HK-2 (cell line): ENCODE measurements around the gene PRKRIP1.
"Not testable (repeated sequence)": the region's sequence is repeated elsewhere in the genome, so short reads cannot be mapped to it uniquely, and the experiment has no call there.

Experiments used
- DNase-seq: peaks from one replicate; pipeline ENCODE4 v3.0.0-alpha.2; 2018; ENCODE audit not compliant: unreplicated experiment

PRKRIP1 gene

GRCh38 chr7:102431617-102432298, 35.6 kb downstream of the PRKRIP1 start:
- DNase-seq = peak; percentile 61

DNA sequence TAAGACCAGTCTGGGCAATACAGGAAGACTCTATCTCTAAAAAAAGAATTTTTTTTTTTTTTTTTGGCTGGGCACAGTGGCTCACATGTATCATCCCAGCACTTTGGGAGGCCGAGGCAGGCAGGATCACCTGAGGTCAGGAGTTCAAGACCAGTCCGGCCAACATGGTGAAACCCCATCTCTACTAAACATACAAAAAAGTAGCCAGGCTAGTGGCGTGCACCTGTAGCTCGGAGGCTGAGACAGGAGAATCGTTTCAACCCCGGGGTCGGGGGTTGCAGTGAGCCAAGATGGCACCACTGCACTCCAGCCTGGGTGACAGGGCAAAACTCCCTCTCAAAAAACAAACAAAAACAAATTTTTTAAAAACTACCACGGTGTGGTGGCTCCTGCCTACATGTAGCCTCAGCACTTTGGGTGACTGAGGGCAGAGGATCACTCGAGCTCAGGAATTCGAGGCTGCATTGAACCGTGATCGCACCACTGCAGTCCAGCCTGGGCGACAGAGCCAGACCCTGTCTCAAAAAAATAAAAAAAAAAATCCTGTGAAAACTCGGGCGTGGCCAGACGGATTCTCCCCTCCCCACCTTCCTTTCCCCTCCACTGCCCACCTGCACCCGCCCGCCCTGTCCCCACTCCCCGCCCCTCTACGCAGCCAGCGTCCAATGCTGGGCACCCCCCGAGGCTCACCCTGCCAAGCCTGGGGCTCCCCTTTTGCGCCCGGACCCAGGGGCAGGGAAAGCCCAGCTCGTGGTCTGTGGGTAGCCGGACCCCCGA, 36.5 kb downstream of the PRKRIP1 start:
- DNase-seq = no peak

- DNase-seq = peak; percentile 79
These were observed 37.3 kb downstream of the PRKRIP1 start, which contains the start of gene ORAI2 for GRCh38 chr7:102433219-102434038. Gene ORAI2 (plus strand): TSS chr7:102433575. CDS start chr7:102438957, 5,382 bp downstream.

GRCh38 chr7:102434039-102434486, 37.9 kb downstream of the PRKRIP1 start:
- DNase-seq = no peak

DNA sequence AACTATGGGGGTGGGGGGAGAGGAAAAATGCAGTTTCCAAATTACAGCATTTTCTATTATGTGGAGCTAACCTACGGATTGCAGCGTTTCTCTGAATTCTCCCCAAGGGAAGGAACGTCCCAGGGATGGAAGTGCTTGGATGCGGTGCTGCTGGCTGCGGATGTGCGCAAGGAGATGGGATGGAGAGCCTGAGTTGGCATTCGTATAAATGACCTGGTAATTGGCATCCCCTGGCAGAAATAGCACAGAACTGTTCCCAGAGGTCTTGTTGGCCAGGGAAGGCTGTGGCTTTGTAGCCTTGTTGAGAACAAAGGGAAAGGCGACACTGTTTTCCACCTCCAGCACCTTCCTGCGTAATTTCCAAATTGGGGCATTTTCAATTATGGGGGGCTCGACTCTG, 40.0 kb downstream of the PRKRIP1 start:
- no peak for DNase-seq

- DNase-seq = peak; percentile 87
These were observed 44.0 kb downstream of the PRKRIP1 start for GRCh38 chr7:102439963-102440795.

- DNase-seq = no peak
These were observed 49.0 kb downstream of the PRKRIP1 start for GRCh38 chr7:102444961-102445673.

DNA sequence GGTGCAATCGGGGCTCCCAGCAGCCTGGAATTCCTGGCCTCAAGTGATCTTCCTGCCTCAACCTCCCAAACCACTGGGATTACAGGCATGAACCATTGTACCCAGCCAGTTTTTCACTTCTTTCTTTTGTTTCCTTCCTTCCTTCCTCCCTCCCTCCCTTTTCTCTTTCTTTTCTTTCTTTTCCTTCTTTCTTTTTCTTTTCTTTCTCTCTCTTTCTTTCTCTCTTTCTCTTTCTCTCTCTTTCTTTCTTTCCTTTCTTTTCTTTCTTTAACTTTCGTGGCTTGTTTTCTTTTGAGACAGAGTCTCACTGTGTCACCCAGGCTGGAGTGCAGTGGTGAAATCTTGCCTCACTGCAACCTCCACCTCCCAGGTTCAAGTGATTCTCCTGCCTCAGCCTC, 49.5 kb downstream of the PRKRIP1 start:
- no peak for DNase-seq

GRCh38 chr7:102446387-102447156, 50.4 kb downstream of the PRKRIP1 start:
- DNase-seq = no peak

DNA sequence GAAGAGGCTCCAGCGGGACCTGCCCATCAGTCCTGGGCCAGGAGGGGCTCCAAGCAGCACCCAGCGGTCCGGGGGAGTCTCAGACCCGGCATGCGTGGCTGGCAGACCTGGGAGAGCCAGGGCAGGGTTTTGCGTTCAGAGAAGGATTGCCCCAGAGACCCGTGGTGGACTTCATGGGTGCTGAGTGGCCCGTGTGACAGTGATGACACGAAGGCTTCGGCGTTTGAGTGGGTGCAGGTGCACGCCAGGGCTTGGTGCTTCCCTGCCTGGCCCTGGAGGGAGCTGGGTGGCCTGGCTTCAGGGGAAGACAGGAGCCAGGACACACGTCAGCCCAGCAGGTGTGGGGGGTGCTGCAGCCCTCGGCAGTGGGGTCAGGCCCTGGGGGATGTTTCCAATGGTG, 51.1 kb downstream of the PRKRIP1 start:
- DNase-seq = no peak

DNA sequence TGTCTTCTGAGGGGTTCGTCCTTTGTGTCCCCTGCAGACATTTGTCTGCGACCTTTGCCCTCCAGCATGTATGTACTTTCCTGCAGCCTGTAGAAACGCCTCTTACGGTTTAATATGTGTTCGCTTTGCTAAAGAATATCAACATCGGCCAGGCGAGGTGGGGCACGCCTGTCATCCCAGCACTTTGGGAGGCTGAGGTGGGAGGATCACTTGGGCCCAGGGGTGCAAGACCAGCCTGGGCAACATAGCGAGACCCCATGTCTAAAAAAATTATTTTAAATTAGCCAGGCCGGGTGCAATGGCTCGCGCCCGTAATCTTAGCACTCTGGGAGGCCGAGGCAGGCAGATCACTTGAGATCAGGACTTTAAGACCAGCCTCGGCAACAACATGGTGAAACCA, 53.0 kb downstream of the PRKRIP1 start:
- DNase-seq = no peak

DNA sequence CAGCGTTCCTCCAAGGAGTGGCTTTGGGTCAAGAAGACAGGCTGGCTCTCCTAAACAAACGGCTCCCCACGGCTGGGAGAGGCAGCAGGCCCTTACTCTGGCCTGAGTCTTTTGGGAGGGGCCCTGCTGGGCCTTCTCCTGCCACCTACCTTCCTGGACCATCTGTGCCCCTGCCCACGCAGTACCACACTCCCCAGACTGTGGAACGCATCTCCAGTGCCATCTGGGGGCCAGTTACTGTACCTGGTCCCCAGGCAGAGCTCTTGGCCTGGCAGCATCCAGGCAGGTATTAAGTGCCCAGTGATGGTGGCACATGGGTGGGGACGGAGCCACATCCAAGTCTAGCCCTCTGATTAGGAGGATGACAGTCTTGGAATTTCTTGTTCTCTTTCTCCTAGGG, 54.1 kb downstream of the PRKRIP1 start:
- DNase-seq = no peak

- DNase-seq = no peak
These were observed 55.4 kb downstream of the PRKRIP1 start for GRCh38 chr7:102451371-102452054.

DNA sequence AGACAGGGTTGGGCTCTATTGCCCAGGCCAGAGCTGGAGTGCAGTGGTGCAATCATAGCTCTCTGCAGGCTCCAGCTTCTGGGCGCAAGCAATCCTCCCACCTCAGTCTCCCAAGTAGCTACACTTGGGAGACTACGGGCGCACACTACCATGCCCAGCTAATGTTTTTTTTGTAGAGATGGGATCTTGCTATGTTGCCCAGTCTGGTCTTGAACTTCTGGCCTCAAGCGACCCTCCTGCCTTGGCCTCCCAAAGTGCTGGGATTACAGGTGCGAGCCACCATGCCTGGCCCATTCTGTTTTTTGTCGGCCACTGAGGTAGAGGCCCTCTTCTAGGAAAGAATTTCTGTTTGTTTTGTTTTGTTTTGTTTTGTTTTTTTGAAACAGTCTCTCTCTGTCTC, 56.3 kb downstream of the PRKRIP1 start:
- DNase-seq = no peak

GRCh38 chr7:102453319-102453718, 57.2 kb downstream of the PRKRIP1 start:
- no peak for DNase-seq

DNA sequence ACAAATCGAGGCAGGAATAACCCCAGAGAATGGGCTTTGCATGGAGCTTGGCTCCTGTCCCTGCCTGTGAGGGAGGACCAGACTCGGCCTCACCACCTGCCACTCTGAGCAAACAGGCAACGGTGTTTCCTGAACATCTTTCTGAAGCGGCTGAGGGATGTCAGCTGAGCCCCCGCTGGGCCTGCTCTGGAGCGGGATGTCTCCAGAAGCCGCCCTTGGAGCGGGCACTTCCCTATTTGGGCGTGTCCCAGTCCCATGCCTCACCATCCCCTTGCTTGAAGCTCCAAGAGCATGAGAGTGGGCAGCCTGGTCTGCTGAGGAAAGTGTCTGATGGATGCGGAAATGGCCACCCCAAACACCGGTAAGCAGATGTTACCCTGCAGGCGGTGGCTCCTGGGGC, 58.3 kb downstream of the PRKRIP1 start:
- DNase-seq = no peak

DNA sequence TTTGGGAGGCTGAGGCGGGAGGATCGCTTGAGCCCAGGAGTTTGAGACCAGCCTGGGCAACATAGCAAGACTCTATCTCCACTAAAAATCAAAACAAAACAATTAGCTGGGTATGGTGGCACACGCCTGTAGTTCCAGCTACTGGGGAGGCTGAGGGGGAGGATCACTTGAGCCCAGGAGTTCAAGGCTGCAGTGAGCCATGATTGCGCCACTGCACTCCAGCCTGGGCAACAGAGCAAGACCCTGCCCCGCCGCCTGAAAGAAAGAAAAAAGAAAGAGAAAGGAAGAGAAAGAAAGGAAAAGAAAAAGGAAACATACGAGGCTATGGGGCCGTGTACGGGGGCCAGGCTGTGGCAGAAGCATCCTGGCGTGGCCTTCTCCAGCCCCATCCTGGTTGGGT, 58.8 kb downstream of the PRKRIP1 start:
- DNase-seq = not testable (repeated sequence)

DNA sequence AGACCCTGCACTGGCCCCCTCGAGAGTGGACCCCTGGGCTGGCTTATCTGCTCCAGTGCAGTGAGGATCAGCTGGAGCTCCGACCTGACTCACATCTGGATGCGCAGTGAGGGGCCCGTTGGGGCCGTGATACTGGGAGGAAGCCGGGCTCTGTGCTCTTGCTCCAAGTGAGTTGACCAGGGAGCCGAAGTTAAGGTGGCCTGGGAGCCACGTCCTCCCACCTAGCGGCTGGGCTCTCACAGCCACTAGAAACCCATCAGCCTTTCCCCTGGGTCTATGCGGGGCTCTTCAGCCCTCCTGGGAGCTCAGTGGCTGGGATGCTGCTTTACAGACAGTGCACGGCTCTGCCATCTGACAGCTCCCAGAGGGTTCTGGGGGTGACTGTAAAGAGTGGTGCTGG, 59.4 kb downstream of the PRKRIP1 start:
- DNase-seq = no peak

GRCh38 chr7:102456327-102456726, 60.2 kb downstream of the PRKRIP1 start:
- DNase-seq = no peak
